Activated CD8-positive, alpha-beta memory T cell treated with anti-CD3 and anti-CD28 coated beads for 48 hours (primary cell): ENCODE results near the gene SENP6.
"Not testable (repeated sequence)": the region's sequence is repeated elsewhere in the genome, so short reads cannot be mapped to it uniquely, and the experiment has no call there.

Experiments used
- DNase-seq, 3 experiments: peaks; one replicate each; pipeline ENCODE4 v3.0.0-alpha.2; 2020; ENCODE audit warnings: low read depth in 2 of 3, low spot score in 2 of 3

Gene SENP6

DNA sequence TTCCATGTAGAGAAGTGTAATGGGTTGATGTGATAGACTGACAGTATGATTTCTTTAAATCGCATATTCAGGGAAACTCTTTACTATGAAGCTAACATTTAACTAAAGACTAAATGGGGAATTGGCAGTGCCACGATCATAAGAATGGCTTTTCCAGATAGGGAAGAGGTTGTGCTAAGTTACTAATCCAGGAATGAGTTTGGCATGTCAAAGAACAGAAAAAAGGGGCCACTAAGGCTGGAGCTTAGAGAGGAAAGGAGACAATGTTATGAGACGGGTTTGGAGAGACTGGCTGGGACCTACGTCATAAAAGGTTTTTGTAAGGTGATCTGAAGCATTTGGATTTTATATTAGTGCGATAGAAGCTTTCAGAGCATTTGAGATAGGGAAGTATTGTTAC, 40.6 kb downstream of the SENP6 start:
- DNase-seq = no peak

- DNase-seq = no peak
Observed at GRCh38 chr6:75643173-75643572, 41.5 kb downstream of the SENP6 start.

GRCh38 chr6:75656479-75656878, 54.8 kb downstream of the SENP6 start:
- no peak for DNase-seq

DNA sequence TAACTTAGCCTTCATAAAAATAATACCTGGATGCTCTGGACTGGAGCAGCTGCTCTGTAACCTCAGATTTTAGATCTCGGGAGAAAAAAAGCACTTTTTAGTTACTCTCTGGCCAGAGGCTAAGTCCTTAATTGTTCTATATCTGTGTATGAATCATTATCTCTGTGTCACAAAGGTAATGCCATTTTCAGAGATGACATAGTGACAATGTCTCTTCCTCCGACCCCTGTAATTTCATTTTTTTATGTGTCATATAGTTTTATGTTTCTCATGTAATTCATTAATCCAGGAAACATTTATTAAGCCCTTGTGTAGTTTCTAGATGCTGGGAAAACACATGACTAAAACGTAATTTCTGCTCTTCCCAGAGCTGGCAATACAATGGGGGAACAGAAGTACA, 55.6 kb downstream of the SENP6 start:
- no peak for DNase-seq

DNA sequence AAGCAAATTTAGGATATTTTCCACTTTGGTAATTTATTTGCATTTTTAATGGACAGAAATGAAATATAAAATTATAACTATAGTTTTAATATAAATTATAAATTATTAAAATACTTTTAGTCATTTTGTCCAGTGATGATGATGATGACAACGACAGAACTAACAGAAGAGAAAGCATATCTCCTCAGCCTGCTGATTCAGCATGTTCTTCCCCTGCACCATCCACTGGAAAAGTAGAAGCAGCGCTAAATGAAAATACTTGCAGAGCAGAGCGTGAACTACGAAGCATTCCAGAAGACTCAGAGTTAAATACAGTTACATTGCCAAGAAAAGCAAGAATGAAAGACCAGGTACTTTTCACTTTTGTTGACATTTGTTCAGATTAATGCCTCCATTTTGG, 64.9 kb downstream of the SENP6 start:
- DNase-seq = no peak

- DNase-seq = no peak
Observed at GRCh38 chr6:75673884-75674283, 72.2 kb downstream of the SENP6 start.

- no peak for DNase-seq
Observed at GRCh38 chr6:75676377-75676776, 74.7 kb downstream of the SENP6 start.

GRCh38 chr6:75682548-75682947, 80.9 kb downstream of the SENP6 start:
- not testable (repeated sequence) for DNase-seq

DNA sequence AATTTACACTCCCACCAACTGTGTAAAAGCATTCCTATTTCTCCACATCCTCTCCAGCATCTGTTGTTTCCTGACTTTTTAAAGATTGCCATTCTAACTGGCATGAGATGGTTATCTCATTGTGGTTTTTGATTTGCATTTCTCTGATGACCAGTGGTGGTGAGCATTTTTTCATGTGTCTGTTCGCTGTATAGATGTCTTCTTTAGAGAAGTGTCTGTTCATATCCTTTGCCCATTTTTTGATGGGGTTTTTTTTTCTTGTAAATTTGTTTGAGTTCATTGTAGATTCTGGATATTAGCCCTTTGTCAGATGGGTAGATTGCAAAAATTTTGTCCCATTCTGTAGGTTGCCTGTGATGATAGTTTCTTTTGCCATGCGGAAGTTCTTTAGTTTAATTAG, 81.3 kb downstream of the SENP6 start:
- not testable (repeated sequence) for DNase-seq

DNA sequence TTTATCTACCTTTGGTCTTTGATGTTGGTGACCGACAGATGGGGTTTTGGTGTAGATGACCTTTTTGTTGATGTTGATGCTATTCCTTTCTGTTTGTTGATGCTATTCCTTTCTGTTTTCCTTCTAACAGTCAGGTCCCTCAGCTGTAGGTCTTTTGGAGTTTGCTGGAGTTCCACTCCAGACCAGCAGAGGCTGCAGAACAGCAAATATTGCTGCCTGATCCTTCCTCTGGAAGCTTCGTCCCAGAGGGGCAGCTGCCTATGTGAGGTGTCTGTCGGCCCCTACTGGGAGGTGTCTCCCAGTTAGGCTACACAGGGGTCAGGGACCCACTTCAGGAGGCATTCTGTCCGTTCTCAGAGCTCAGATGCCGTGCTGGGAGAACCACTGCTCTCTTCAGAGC, 85.9 kb downstream of the SENP6 start:
- DNase-seq = not testable (repeated sequence)

GRCh38 chr6:75687937-75688336, 86.3 kb downstream of the SENP6 start:
- DNase-seq = not testable (repeated sequence)

DNA sequence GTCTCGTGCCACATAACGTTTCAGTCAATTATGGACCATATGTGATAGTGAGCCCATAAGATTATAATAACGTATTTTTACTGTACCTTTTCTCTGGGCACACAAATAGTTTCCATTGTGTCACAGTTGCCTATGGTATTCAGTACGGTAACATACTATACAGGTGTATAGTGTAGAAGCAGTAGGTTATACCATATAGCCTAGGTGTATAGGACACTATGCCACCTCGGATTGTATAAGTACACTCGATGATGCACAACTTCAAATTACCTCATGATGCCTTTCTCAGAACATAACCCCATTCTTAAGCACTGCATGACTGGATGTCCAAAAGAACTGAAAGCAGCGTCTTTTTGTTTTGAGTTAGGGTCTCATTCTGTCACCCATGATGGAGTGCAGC, 87.9 kb downstream of the SENP6 start:
- DNase-seq = no peak

DNA sequence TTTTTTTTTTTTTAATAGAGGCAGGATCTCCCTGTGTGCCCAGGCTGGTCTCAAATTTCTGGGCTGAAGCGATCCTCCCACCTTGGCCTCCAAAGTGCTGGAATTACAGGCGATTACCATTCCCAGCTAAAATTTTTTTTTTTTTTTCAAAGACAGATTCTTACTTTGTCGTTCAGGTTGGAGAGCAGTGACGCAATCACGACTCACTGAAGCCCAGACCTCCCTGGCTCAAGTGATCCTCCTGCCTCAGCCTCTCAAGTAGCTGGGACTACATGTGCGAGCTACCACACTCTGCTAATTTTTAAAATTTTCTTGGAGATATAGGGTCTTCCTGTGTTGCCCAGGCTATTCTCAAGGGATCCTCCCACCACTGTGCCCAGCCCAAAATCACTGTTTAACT, 89.3 kb downstream of the SENP6 start:
- no peak for DNase-seq

- DNase-seq = no peak
Observed at GRCh38 chr6:75693534-75693933, 91.9 kb downstream of the SENP6 start.

- no peak for DNase-seq
Observed at GRCh38 chr6:75694406-75694805, 92.7 kb downstream of the SENP6 start.

GRCh38 chr6:75708334-75708733, 106.7 kb downstream of the SENP6 start:
- DNase-seq = not testable (repeated sequence)

DNA sequence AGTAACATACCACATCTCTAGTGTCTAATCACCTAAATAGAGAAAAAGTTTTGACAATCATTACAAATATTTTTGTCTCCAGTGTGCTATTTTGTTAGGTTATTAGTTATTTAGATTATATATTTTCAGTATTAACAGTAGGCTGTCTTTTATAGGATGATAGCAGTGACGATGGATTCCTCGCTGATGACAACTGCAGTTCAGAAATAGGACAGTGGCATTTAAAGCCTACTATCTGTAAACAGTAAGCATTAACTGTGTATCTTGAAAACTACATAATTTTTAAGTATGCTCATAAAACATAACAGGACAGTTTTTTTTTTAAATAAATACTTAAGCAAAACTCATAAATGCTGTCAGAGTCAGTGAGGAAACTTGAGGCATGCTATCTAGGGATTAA, 109.5 kb downstream of the SENP6 start:
- no peak for DNase-seq

- no peak for DNase-seq
Observed at GRCh38 chr6:75719133-75719532, 117.5 kb downstream of the SENP6 start.

DNA sequence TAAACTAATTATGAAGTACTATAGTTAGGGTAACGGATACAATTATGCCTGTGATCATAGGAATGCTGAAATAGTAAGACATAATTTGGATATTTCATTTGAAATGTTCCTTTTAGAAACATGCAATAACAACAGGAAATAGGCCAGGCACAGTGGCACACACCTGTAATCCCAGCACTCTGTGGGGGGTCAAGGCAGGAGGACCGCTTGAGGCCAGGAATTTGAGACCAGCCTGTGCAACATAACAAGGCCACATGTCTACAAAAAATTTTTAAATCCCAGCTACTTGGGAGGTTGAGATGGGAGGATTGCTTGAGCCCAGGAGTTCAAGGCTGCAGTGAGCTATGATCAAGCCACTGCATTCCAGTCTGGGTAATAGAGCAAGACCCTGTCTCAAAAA, 121.7 kb downstream of the SENP6 start:
- no peak for DNase-seq

GRCh38 chr6:75727206-75727605, 125.5 kb downstream of the SENP6 start:
- no peak for DNase-seq

- not testable (repeated sequence) for DNase-seq
Observed at GRCh38 chr6:75731029-75731428, 129.3 kb downstream of the SENP6 start.

GRCh38 chr6:75735491-75736186, 134.0 kb downstream of the SENP6 start:
- DNase-seq = no peak

DNA sequence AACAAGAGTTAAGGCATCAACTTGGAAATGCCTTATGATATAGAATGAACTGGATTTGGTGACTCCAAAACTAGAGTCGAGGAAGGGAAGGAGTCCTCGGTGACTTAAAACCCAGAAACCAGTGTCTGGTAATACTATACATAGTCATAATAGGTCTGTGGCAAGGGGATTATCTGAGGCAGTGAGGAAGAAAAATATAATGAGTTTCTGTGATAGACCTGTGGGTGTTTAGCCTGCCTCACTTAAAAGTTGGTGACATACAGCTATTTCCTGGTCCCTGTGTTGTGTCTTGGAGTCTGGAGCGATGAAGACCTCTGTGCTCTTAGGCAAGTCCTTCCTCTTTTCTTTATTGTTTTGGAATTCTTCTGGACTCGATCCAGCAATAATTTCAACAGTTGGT, 142.3 kb downstream of the SENP6 start:
- DNase-seq = no peak
